GM13977 (cell line): ENCODE data around the gene EXOC4.
"Not testable (repeated sequence)": the region's sequence is repeated elsewhere in the genome, so short reads cannot be mapped to it uniquely, and the experiment has no call there.

Source experiments
- DNase-seq: peaks from one replicate; pipeline ENCODE4 v3.0.0; 2012; ENCODE audit warnings: low spot score
- in situ Hi-C: fragments of 300-500 bp; cut with MboI; formaldehyde crosslinking; loops from one replicate; pipeline ENCODE4 v1.12.0; 2022; ENCODE audit warnings: low sequenced_read_pairs, low pct_unique_long_range_greater_than_20kb, mixed read lengths, inconsistent platforms; ENCODE audit not compliant: unreplicated experiment
- TF ChIP-seq, protein P1 (sequence below): IDR thresholded peaks from 2 replicates; pipeline ENCODE4 v1.5.1; 2012; ENCODE audit warnings: mild to moderate bottlenecking, control low read depth; ENCODE audit not compliant: insufficient read depth; ENCODE audit errors: extremely low read depth, missing control alignments

Gene EXOC4

DNA sequence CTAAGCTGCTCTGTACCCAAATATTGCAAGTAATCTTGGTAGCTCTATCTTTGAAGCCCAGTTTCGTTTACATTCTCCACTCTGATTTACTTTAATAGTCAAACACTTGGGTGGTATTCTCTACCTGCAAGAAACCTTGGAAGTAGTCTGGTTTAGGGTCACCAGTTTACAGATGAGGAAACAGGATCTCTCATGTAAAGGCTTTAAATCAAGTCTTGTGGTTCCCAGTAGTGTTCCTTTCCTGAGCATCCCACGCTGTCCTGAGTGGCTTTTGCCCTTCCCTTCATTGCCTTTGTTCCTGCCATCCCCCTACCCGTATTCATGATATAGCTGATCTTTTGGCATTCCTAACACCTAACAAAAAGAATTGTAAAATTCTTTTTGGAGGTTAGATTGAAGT lies 20.3 kb downstream of the EXOC4 start:
- TF ChIP-seq, protein P1, sequence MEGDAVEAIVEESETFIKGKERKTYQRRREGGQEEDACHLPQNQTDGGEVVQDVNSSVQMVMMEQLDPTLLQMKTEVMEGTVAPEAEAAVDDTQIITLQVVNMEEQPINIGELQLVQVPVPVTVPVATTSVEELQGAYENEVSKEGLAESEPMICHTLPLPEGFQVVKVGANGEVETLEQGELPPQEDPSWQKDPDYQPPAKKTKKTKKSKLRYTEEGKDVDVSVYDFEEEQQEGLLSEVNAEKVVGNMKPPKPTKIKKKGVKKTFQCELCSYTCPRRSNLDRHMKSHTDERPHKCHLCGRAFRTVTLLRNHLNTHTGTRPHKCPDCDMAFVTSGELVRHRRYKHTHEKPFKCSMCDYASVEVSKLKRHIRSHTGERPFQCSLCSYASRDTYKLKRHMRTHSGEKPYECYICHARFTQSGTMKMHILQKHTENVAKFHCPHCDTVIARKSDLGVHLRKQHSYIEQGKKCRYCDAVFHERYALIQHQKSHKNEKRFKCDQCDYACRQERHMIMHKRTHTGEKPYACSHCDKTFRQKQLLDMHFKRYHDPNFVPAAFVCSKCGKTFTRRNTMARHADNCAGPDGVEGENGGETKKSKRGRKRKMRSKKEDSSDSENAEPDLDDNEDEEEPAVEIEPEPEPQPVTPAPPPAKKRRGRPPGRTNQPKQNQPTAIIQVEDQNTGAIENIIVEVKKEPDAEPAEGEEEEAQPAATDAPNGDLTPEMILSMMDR, result no peak
- in situ Hi-C loops, result no loop called here
- no peak for DNase-seq

DNA sequence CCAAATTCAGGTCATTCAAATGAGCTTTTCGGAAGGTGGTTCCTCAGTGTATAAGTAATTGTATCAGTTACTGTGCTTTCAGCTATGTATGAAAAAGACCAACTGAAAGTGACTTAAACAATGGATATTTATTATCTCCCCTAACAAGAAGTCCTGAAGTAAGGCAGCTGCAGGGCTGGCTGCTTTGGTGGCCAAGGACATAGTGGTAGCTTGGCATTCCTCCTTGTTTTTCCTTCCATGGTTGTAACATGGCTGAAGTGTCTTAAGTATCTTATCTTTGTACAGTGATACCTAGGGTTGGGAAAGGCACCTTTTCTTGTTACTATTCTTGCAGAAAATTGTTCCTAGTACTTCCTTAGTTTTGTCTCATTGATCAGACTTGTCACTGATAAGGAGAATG lies 21.4 kb downstream of the EXOC4 start:
- no peak for DNase-seq
- TF ChIP-seq, protein P1, result no peak
- in situ Hi-C loops, result no loop called here

DNA sequence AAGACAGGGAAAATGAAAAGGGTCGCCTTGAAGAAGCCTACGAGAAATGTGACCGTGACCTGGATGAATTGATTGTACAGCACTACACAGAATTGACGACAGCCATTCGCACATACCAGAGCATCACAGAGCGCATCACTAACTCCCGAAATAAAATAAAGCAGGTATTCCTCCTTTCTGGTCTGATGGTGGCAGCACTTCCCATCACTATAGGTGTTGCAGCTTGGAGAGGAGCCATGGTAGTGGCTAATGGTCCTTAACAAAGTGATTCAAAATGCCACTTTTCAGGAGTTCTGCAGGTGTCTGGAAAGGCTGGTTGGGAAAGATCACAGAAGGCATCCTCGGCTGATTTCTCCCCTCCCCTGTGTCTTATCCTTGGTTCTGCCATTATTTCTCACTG lies 22.1 kb downstream of the EXOC4 start:
- TF ChIP-seq, protein P1, result no peak
- in situ Hi-C loops, result no loop called here
- DNase-seq, result no peak

DNA sequence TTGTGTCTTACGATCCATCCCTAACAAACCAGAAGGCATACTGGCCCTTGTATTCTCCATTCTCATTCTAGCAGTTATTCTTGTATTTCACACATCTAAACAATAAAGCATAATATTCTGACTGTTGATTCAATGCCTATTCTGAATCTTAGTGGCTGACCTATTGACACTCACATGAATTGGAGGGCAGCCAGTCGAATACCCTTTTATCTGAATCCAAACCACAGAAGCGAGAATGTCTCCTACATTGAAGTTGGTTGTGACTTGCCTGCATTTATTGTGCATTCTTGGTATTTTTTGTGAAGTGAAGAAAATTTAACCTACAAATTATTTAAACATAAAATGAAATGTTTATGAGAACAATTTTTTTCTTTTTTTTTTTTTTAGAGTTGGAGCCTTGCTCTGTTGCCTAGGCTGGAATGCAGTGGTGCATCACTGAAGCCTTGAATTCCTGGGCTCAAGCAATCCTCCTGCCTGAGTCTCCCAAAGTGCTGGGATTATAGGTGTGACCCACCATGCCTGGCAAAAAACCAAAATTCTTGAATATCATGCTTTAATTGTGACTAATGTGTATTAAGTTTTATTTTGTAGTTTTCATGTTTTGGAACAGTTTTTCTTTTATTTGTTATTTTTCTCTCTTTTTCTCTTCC lies 22.7 kb downstream of the EXOC4 start:
- DNase-seq, result no peak
- in situ Hi-C loops, result no loop called here
- TF ChIP-seq, protein P1, result no peak

DNA sequence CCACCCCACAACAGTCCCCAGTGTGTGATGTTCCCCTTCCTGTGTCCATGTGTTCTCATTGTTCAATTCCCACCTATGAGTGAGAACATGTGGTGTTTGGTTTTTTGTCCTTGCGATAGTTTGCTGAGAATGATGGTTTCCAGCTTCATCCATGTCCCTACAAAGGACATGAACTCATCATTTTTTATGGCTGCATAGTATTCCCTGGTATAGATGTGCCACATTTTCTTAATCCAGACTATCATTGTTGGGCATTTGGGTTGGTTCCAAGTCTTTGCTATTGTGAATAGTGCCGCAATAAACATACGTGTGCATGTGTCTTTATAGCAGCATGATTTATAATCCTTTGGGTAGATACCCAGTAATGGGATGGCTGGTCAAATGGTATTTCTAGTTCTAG lies 26.1 kb downstream of the EXOC4 start:
- in situ Hi-C loops, DNase-seq: not testable (repeated sequence)

DNA sequence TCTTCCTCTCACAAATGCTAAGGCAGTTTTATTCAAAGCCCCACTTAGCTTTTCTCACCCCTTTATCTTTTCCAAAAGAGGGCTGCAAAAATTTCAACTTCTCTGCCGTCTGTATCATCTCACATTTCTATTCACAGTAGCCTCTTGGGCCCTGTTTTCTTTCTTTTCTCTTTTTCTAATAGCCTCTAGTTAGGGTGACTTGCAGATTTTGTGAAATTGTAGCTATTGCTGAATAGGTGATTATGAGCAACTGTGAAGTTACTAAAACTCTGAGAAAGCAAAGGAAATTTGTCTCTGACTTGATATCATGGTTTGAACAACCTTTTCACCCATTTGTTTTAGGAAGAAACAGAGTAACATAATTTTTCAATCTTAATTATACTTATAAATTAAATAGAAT lies 29.2 kb downstream of the EXOC4 start:
- TF ChIP-seq, protein P1, result no peak
- in situ Hi-C loops, result no loop called here
- DNase-seq, result no peak

DNA sequence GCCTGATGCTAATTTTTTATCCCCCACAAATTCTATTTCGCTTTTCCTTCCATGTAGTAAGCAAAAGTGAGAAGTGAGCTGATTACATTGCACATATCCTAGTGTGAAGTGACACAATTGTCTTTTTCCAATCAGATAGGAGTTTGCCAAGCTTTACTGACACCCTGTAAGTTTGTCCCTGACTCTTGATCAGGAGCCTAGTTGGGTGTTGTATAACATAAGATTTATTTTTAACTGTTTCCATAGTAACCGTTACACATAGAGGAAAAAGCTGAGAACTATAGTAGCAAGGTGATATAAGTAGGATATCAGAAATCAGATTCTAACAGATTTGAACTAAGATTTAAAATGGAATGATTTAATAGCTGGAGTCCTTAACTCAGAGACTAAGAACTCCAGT lies 31.2 kb downstream of the EXOC4 start:
- no peak for DNase-seq
- in situ Hi-C loops, result no loop called here
- TF ChIP-seq, protein P1, result no peak
